Uterine smooth muscle cell (primary cell): ENCODE measurements around the gene ZNF8. TPM values are rescaled to one million over a fixed set of nuclear protein-coding genes. Genes with fewer than 3 reads are reported as not detected.

Source experiments
- total RNA-seq: library from RNA; depleted of rRNA; stranded (reverse); fragments of >200 nt; gene quantifications from 2 replicates; pipeline ENCODE4 v1.2.3, GENCODE V29; 2014

Gene ZNF8
- 3.4 and 4.2 TPM in 2 replicates for total RNA-seq

GRCh38 chr19:58278541-58279041 lies at the start of gene ZNF8:
Gene ZNF8, plus strand, starts transcription at chr19:58278955. Its CDS starts 127 bp downstream, at chr19:58279082.

DNA sequence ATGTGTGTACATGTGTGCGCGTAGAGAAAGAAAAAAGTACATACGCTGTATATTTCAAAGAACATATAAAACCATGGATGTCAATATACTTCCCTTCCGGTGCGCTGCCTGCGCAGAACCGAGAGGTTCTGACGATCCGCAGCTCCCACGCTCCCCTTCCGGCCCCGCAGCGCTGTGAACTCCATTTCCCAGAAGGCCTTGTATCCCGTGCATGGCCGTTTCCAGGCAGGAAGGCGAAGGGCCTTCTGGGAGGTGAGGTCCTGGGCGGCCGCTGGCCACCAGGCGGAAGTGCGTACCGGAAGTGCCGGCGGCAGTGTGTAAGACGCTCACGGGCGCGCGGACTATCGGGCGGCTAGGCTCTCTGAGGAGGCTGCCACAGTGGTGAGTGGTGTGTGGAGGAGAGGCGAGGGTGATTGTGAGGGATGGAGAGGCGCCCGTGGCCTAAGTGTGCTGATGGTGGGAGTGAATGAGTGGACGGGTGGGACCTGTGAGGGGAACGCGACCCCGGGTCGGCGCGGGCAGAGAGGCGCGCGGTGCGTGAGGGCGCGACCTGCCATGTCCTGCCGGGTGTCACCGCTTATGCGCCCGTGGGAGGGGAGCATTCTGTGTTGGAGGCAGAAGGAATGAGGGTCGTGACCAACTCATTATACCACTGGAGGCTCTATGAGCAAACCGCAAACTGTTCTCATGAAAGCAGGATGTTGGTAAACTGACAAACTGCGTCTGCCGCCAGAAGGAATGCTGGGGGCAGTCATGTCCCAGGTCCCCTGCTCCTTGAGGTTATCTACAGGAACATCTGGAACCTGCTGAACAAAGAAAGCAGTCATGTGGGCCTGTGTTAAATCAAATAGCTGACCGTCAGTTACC lies 26.5 kb downstream of the ZNF8 start, which contains the start of gene ERVK3-1:
TSS of gene ERVK3-1 (plus strand) at position 313 of the 867 bp plus-strand sequence. CDS start 6,792 bp downstream, outside the sequence.

DNA sequence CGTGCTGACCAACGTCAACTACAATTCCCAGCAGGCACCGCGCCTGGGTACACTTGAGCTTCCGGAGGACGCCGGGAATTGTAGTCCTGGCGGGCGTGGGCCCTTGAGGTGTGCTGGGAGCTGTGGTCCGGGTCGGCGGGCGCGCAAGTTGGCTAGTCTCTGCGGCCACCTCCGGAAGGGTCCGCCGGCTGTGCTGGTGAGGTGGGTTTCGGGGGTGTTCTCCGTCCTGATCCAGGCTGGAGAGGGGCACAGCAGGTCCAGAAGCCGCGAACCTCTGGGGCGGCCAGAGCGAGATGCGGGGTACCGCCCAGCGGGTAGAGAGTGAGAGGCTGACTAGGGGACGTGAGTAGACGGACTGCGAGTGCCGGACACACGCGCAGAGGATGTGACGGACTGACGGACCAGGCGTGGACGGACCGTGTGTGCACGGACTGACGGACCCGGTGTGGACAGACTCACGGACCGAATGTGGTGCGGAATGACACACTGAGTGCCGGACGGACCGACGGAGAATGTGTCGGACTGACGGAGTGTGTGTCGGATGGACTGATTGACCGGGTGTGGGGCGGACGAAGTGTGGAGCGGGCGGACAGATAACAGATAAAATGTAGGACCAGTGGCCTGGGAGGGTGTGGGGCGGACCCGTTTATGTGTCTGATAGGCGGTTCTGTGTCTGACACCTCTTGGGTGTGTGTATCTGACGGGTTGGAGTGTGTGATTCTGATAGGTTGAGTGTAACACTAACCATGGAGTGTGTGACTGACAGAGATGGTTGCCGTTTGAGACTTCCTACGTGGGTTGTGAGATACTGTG lies 48.4 kb downstream of the ZNF8 start, which contains the start of gene ZSCAN22:
TSS of gene ZSCAN22 (plus strand) at position 81 of the 813 bp plus-strand sequence. CDS start 7,809 bp downstream, outside the sequence.

Other genes starting within 250 kb of the ZNF8 start
- not detected in 2 replicates for gene ZSCAN1, start 244.9 kb upstream of the ZNF8 start, total RNA-seq
- gene ZNF135, start 219.7 kb upstream of the ZNF8 start, total RNA-seq, result 4.2 and 6.2 TPM in 2 replicates
- gene ZSCAN18, start 180.7 kb upstream of the ZNF8 start, total RNA-seq, result 20.7 and 54.7 TPM in 2 replicates
- gene ZNF329, start 128.2 kb upstream of the ZNF8 start, total RNA-seq, result 14.8 and 18.4 TPM in 2 replicates
- gene ZNF274, start 95.9 kb upstream of the ZNF8 start, total RNA-seq, result 24.4 and 27.0 TPM in 2 replicates
- gene ZNF544, start 50.0 kb upstream of the ZNF8 start, total RNA-seq, result 37.5 and 44.8 TPM in 2 replicates
- gene ERVK3-1, start 26.4 kb downstream of the ZNF8 start, total RNA-seq, result 32.6 and 37.5 TPM in 2 replicates
- gene ZSCAN22, start 48.0 kb downstream of the ZNF8 start, total RNA-seq, result 3.1 and 3.2 TPM in 2 replicates
- 10.4 and 16.0 TPM in 2 replicates for gene A1BG, start 74.5 kb downstream of the ZNF8 start, total RNA-seq
- 0.89 and 1.4 TPM in 2 replicates for gene ZNF497, start 83.8 kb downstream of the ZNF8 start, total RNA-seq
- 3.1 and 3.5 TPM in 2 replicates for gene ZNF837, start 102.1 kb downstream of the ZNF8 start, total RNA-seq
- gene RPS5, start 108.3 kb downstream of the ZNF8 start, total RNA-seq, result 1,967 and 1,989 TPM in 2 replicates
- gene RNF225, start 116.7 kb downstream of the ZNF8 start, total RNA-seq, result 0.37 TPM in 1 of 2 replicates, not detected in the other
- gene ZNF584, start 129.7 kb downstream of the ZNF8 start, total RNA-seq, result 16.7 and 18.0 TPM in 2 replicates
- gene ZNF132, start 161.2 kb downstream of the ZNF8 start, total RNA-seq, result 9.2 and 10.6 TPM in 2 replicates
- gene ZNF324B, start 172.7 kb downstream of the ZNF8 start, total RNA-seq, result 10.0 and 12.1 TPM in 2 replicates
- gene ZNF324, start 188.1 kb downstream of the ZNF8 start, total RNA-seq, result 15.9 and 17.0 TPM in 2 replicates
- 8.3 and 12.1 TPM in 2 replicates for gene ZNF446, start 197.4 kb downstream of the ZNF8 start, total RNA-seq
- 2.9 and 4.2 TPM in 2 replicates for gene SLC27A5, start 233.0 kb downstream of the ZNF8 start, total RNA-seq
- gene ZBTB45, start 240.9 kb downstream of the ZNF8 start, total RNA-seq, result 7.7 and 8.0 TPM in 2 replicates